GM12873 (cell line): ENCODE results near the gene NFRKB.

Experiments used
- CTCF ChIP-seq: IDR thresholded peaks from 2 replicates; pipeline ENCODE4 v1.5.1; 2012; ENCODE audit warnings: low read depth, mild to moderate bottlenecking, moderate library complexity, low read length, control low read depth; ENCODE audit not compliant: insufficient read depth; ENCODE audit errors: missing control alignments

The NFRKB gene

GRCh38 chr11:129922674-129923073 lies 27.3 kb upstream of the NFRKB start:
- no peak for TF ChIP-seq CTCF

GRCh38 chr11:129918361-129918760 lies 23.0 kb upstream of the NFRKB start:
- TF ChIP-seq CTCF: no peak

- no peak for TF ChIP-seq CTCF
Observed at GRCh38 chr11:129917231-129917630, 21.9 kb upstream of the NFRKB start.

GRCh38 chr11:129911298-129911697 lies 15.9 kb upstream of the NFRKB start:
- TF ChIP-seq CTCF: no peak

- no peak for TF ChIP-seq CTCF
Observed at GRCh38 chr11:129910360-129910759, 15.0 kb upstream of the NFRKB start.

GRCh38 chr11:129905402-129905801 lies 10.0 kb upstream of the NFRKB start:
- TF ChIP-seq CTCF: no peak

GRCh38 chr11:129896062-129896461 lies 684 bp upstream of the NFRKB start:
- TF ChIP-seq CTCF: no peak
